Measurements from ENCODE around the gene IRGC.

- TF ChIP-seq CTCF (conservative IDR thresholded peaks at IDR 0.05; ENCODE audit: low read depth, low read length) (no peak), POLR2A (IDR thresholded peaks at IDR 0.05; ENCODE audit: low read depth, low read length) (no peak), RCOR1 (IDR thresholded peaks at IDR 0.05; ENCODE audit: insufficient replicate concordance, low read length) (no peak), CEBPB (IDR thresholded peaks at IDR 0.05; ENCODE audit: low read depth, low read length) (no peak)
- TF ChIP-seq, protein P1, sequence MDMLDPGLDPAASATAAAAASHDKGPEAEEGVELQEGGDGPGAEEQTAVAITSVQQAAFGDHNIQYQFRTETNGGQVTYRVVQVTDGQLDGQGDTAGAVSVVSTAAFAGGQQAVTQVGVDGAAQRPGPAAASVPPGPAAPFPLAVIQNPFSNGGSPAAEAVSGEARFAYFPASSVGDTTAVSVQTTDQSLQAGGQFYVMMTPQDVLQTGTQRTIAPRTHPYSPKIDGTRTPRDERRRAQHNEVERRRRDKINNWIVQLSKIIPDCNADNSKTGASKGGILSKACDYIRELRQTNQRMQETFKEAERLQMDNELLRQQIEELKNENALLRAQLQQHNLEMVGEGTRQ (IDR thresholded peaks at IDR 0.05; ENCODE audit: low read depth, low read length): no peak
These were observed 35.8 kb downstream of the IRGC start for GRCh38 chr19:43751466-43752220.

All from IMR-90 (cell line).